SU-DHL-6 (cell line): ENCODE data around the gene DUSP16.

ENCODE experiments used
- CTCF ChIP-seq: fragments of 200-600 bp; sonication (generic); IDR thresholded peaks from one replicate; pipeline ENCODE4 v1.5.1; 2017; ENCODE audit warnings: antibody characterized with exemption, mild to moderate bottlenecking, low read length, moderate library complexity; ENCODE audit not compliant: insufficient read depth, poor library complexity, severe bottlenecking
- EZH2phosphoT487 ChIP-seq: fragments of 200-600 bp; sonication (generic), shearing (Covaris generic); conservative IDR thresholded peaks from 2 replicates; pipeline ENCODE4 v1.6.1; 2018; ENCODE audit warnings: mild to moderate bottlenecking, antibody characterized with exemption, low read length, moderate library complexity, mixed read lengths

GRCh38 chr12:12604740-12605139, 42.1 kb upstream of the DUSP16 start:
- TF ChIP-seq CTCF (no peak), EZH2phosphoT487 (no peak)
